GM19372 (cell line): Measurements from ENCODE around the gene IL1RAP.

Experiments
- ATAC-seq: cut with Tn5 transposase; IDR thresholded peaks from one replicate; pipeline ENCODE4 v1.9.1; 2021; ENCODE audit warnings: mild to moderate bottlenecking, low read depth, moderate library complexity; ENCODE audit not compliant: unreplicated experiment

Gene IL1RAP

GRCh38 chr3:190696777-190697501, 183.1 kb downstream of the IL1RAP start:
- ATAC-seq, result no peak

- no peak for ATAC-seq
Observed at GRCh38 chr3:190697502-190697830, 183.6 kb downstream of the IL1RAP start.

- ATAC-seq, result no peak
Observed at GRCh38 chr3:190697901-190698300, 184.0 kb downstream of the IL1RAP start.

- ATAC-seq, result no peak
Observed at GRCh38 chr3:190699776-190700175, 185.9 kb downstream of the IL1RAP start.

- ATAC-seq, result no peak
Observed at GRCh38 chr3:190701096-190701532, 187.2 kb downstream of the IL1RAP start.

- no peak for ATAC-seq
Observed at GRCh38 chr3:190706582-190706981, 192.7 kb downstream of the IL1RAP start.
